HG03097 (cell line): Measurements from ENCODE around the gene SGCD.

ENCODE experiments used
- ATAC-seq: cut with Tn5 transposase; IDR thresholded peaks from one replicate; pipeline ENCODE4 v1.9.1; 2021; ENCODE audit not compliant: unreplicated experiment, low FRiP score

The SGCD gene

DNA sequence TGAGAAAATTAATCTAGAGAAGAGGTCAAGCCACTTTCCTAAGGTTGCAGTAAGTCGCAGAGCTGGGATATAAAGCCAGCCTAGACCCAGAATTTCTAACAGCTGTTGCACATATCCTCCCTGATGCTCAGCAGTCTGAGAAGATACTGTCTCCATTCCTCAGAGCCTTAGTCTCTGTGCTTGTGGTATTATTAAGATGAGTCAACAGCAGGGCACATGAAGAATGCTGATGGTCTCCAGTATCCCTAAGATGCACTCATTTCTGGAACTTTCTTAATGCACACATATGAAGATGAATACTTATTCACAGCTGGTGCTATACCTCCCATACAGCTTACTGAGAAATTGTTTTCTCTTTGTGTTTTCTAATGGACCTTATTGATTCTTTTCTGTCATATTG, 32.5 kb downstream of the SGCD start:
- ATAC-seq, result no peak

- ATAC-seq, result no peak
Observed at GRCh38 chr5:156361436-156362109, 34.6 kb downstream of the SGCD start.

DNA sequence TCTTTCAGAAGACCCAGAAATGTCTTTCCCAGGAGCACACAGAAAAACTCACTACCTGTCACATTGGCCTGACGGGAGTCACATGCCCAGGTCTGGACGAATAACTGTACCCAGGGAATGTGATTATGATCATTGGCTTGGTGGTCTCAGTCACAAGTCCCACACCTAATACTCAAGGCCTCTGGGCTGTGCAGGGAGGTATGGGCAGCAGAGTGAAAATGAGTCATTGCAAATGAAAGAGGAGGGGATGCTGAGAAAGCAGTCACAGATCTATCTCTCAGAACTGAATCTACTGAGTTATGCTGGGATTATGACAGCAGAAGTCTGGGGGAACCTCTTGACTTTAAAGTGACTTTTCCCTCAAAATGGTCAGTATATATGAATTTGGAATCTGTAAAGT, 36.9 kb downstream of the SGCD start:
- no peak for ATAC-seq

DNA sequence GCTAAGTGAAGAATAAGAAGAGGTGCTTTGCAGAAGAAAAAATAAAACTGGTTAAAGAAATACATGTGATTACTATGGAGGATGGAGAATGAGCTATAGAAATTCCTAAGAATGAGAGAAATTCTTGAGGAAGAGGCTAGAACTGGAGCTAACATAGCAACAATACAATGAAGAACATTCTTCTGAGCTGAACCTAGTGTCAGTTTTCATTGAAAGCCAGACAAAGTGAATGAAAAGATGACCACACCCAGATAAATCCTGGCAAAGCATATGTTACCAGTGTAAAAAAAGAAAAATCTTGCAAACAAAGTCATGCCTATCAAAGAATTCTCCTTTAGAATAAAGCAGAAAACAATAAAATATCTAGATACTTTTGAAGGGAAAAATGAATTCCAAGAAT, 39.6 kb downstream of the SGCD start:
- ATAC-seq, result no peak

DNA sequence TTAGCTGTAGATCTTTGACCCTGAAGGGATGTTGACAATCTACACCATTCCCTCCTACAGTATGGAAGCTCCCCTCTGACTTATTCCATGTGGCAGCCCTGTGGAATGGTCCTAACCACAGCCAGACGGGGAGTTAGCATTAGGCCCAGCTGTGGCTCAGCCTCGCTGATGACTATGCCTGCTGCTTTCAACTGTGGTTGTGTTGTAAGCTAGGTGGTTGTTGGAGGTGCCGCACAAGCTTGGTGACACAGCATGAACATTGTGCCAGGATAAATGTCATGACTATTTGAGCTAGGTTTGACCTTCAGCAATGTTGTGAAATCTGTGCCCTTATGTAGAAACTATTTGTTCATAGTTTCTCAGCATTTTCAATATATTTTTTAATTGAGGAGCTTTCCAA, 40.6 kb downstream of the SGCD start:
- ATAC-seq, result no peak

- ATAC-seq, result no peak
Observed at GRCh38 chr5:156375895-156376495, 49.0 kb downstream of the SGCD start.

DNA sequence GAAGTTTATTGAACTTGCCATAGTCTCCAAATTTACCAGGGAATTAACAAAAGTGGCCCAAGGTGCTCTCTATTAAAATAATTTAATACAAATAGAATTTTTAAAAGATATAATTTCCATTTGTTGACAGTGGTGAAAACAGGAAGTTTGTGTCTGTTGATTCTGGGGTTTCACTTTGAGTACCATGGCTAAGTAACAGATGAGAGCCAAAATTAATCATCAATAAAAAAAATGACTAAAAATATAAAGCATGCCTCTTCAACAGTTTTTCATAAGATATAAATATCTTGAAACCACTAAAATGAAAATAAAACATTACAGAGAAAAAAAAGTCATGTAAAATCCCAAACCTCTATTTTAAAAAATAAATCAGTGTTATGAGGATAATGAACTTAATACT, 49.8 kb downstream of the SGCD start:
- peak; percentile 55 for ATAC-seq

GRCh38 chr5:156378159-156378558, 51.2 kb downstream of the SGCD start:
- ATAC-seq, result no peak

GRCh38 chr5:156379206-156379605, 52.2 kb downstream of the SGCD start:
- no peak for ATAC-seq

- ATAC-seq, result no peak
Observed at GRCh38 chr5:156380848-156381247, 53.9 kb downstream of the SGCD start.

- no peak for ATAC-seq
Observed at GRCh38 chr5:156383510-156384265, 56.7 kb downstream of the SGCD start.

DNA sequence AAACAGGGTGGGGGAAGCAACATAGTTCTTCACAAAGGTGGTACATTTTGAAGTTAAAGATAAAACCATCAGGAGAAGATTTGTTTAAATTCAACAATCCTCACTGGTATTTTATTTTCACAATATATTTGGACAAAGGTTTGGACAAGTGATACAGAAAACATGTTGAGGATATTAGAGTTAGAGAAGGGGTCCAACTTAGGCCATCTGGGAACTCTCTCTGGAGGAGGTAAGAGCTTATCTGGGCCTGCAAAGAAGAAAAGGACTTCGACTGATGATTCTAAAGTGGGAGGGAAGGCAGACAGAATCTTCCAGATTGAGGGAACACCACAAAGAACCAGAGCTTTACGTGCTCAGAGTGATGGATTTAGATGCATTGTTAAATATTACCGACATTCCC, 58.5 kb downstream of the SGCD start:
- no peak for ATAC-seq

GRCh38 chr5:156386976-156387375, 60.0 kb downstream of the SGCD start:
- no peak for ATAC-seq

DNA sequence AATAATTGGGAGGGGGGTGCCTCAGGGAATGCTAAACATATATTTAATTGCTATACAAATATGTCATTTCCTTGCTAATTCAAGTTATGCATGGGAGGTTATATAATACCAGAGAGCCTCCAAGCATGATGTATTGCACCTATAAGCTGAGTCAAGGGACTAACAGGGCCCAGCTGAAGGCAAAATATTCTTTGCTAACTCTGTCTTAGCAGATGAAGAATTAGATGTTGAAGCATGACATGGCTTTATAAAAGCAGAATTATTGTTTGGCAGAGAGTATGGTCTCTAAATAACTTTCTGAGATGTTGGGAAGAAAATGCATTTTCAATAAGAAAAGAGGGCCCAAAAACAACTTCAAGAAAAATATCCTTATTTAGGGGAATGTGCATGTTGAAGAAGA, 60.4 kb downstream of the SGCD start:
- no peak for ATAC-seq

DNA sequence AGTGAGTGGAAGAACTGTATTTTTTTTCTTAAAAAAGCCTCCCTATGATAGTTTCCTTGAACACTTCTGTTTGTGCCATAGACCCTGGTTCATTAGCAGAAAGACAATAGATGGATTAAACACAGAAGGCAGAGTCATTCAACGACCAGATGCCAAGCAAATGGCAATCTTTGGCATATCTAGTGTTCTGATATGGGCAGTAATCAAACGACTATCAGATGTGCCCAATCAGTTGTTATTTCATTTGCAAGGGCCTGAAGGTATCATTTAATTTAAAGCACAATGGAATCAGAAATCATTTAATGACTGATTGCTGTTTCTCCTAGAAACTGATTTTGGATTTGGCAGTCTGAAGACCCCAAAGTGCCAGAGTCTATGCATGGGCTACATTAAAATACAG, 61.3 kb downstream of the SGCD start:
- no peak for ATAC-seq

DNA sequence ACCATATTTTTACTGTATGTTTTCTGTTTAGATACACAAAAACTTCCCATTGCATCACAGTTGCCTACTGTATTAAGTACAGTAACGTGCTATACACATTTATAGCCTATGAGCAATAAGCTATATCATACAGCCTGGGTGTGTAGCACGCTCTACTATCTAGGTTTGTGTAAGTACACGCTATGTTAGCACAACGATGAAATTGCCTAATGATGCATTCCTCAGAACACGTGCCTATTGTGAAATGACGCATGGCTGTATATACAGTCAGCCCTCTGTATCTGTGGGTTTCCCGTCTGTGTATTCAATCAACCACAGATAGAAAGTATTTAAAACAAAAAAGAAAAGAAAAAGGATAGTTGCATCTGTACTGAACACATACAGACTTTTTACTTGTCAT, 64.2 kb downstream of the SGCD start:
- no peak for ATAC-seq

DNA sequence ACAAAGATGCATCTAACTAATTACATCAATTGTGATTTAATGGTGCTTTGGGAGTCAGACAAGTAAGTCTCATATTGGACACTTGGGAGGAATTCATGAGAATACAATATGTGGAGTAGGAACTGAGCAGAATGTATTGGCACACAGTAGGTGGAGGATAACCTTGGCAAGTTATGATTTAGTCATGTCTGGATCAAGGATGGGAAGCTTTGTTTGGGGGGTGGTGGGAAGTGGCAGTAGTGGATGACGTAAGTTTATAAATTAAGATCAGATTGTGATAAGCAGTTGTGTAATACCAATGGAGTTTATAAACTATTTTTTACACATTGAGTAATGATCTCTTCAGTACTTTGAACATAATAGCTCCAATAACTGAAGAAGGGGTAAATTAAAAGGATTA, 67.0 kb downstream of the SGCD start:
- no peak for ATAC-seq

- no peak for ATAC-seq
Observed at GRCh38 chr5:156394642-156395305, 67.8 kb downstream of the SGCD start.

DNA sequence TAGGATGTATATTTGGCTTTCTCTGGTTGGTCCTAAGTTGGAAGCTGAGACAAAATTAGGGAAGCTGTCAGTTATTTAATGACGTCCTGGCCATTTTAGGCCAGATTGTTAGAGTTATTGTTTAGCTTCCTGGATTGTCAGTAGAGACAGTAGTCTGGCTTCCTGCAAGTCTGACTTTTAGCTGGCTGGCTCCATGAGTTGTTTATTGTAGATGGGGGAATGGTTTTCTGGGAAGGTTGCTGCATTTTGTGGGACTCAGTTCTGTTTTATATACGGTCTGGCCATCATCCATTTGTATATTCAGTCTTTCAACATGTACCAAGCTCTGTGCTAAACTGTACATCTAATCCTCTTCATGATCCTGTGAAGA, 68.3 kb downstream of the SGCD start:
- ATAC-seq, result no peak

DNA sequence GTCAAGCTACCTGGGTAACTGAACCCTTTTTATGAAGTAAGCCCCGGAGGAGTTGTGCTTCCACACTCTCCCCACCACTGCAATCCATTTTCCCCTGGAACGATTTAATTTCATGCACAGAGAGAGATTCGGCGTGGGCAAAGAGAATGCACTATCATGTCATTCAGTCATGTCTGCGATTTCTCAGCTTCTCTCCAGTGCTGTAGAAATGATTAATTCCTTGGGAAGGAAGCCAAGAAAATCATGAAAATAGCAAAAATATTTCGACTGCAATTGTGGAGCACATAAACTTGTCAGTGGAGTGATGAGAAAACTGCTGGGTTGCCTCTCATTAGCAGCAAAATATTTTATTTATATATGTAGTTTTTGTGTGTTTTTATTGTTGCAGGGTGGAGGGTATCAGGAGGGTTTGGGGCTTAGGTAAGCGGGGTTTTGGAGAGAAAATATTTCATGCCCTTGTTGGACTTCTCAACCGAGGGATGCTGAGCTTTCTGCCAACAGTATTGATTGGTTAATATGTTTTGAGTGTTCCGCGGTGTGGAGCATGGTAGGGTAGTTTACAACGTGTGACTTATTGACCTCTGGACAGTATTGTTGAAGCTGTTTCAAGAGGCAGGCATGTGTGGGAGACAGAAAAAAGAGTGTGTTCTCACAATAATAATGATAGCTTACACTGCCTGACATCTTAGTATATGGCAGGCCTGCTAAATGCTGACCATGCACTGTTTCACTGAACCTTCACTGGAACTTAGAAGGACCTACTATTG, 69.3 kb downstream of the SGCD start:
- no peak for ATAC-seq

GRCh38 chr5:156396830-156397081, 69.8 kb downstream of the SGCD start:
- ATAC-seq, result no peak
